Measurements from ENCODE around the gene SLC34A1. TPM values are rescaled to one million over a fixed set of nuclear protein-coding genes. Genes with fewer than 3 reads are reported as not detected.
A peak's percentile ranks its signal among the peaks of the same experiment; 100 is the strongest.

SLC34A1 gene
- total and polyA plus RNA-seq, 2 of the 13 experiments (the other 11 are each of a cell fraction or from before 2014, with no cell fraction given) = 0.03 to 0.20 TPM

DNA sequence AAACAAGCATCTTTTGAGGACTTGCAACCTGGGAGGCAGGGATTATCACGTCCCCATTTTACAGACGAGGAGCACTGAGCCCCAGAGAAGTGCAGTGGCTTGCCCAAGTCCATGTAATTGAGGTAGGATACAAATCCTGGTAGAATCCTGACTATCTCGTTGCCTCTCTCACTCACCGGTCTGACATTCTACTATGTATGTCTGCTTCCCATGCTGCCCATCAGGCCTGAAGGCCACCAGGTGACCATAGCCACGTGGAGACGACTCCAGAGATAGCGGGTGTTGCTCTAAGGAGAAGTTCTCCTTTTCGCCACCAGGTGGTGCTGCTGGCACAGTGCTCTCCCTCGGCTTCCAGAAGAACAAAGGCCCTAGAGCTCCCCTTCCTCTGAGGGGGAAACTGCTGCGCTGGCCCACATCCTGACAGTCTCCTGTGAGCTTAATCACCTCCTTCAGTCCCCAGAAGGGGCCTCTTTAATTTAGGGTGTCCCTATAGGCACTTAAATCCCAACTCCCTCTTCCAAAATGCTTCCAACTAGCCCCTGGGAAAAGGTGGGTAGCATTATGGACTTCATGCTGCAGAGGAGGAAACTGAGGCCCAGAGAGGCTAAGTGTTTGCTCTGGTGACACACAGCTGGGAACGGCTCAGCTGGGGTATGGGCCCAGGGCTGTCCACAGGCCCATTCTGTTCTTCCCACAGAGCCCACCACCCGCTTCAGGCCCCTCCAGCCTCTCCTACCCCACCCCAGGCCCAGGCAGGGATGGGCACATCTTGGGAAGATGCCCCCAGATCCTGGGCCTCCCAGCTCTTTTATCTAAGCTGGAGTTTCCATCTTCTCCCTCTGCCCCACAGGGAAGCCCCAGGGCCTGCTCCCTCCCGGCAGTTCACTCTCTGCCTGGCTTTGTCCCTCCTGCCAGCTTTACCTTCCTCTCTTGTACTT is 6.4 kb downstream of the SLC34A1 start (continued):
- no peak for TF ChIP-seq MEF2D (CRISPR knock-in tag; IDR thresholded peaks at IDR 0.05)
- TF ChIP-seq, protein P1, sequence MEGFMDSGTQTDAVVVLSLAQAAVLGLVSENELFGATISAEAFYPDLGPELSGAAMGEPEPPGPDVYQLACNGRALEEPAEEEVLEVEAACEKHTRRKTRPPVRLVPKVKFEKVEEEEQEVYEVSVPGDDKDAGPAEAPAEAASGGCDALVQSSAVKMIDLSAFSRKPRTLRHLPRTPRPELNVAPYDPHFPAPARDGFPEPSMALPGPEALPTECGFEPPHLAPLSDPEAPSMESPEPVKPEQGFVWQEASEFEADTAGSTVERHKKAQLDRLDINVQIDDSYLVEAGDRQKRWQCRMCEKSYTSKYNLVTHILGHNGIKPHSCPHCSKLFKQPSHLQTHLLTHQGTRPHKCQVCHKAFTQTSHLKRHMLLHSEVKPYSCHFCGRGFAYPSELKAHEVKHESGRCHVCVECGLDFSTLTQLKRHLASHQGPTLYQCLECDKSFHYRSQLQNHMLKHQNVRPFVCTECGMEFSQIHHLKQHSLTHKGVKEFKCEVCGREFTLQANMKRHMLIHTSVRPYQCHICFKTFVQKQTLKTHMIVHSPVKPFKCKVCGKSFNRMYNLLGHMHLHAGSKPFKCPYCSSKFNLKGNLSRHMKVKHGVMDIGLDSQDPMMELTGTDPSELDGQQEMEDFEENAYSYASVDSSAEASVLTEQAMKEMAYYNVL (CRISPR knock-in tag; IDR thresholded peaks at IDR 0.05; ENCODE audit: borderline replicate concordance) = no peak
- no peak for TF ChIP-seq ZNF605 (CRISPR knock-in tag; IDR thresholded peaks at IDR 0.05)
- TF ChIP-seq AGO1 (IDR thresholded peaks at IDR 0.05; ENCODE audit: low read depth, low read length, poor library complexity, severe bottlenecking) = no peak
- TF ChIP-seq ZNF567 (CRISPR knock-in tag; IDR thresholded peaks at IDR 0.05; ENCODE audit: borderline replicate concordance) = no peak
- TF ChIP-seq ZMYM4 (CRISPR knock-in tag; IDR thresholded peaks at IDR 0.05) = no peak
- TF ChIP-seq SIX4 (CRISPR knock-in tag; IDR thresholded peaks at IDR 0.05) = no peak
- no peak for TF ChIP-seq ZNF468 (CRISPR knock-in tag; IDR thresholded peaks at IDR 0.05)
- no peak for TF ChIP-seq TOE1 (CRISPR knock-in tag; IDR thresholded peaks at IDR 0.05)
- TF ChIP-seq ZNF33A (CRISPR knock-in tag; IDR thresholded peaks at IDR 0.05; ENCODE audit: borderline replicate concordance) = no peak
- TF ChIP-seq ZNF816 (CRISPR knock-in tag; IDR thresholded peaks at IDR 0.05; ENCODE audit: borderline replicate concordance) = no peak
- TF ChIP-seq ZNF800 (CRISPR knock-in tag; IDR thresholded peaks at IDR 0.05) = no peak
- TF ChIP-seq SP140L (CRISPR knock-in tag; IDR thresholded peaks at IDR 0.05; ENCODE audit: borderline replicate concordance) = no peak
- no peak for TF ChIP-seq ZNF17 (CRISPR knock-in tag; IDR thresholded peaks at IDR 0.05)
- no peak for TF ChIP-seq ZSCAN12 (CRISPR knock-in tag; IDR thresholded peaks at IDR 0.05)
- no peak; the same call in 1 of the 2 replicates for TF ChIP-seq NFE2L2 (IDR thresholded peaks at IDR 0.05; ENCODE audit: low read length)
- no peak for TF ChIP-seq PREB (CRISPR knock-in tag; IDR thresholded peaks at IDR 0.05)
- no peak for TF ChIP-seq ZNF414 (CRISPR knock-in tag; IDR thresholded peaks at IDR 0.05)
- TF ChIP-seq MIXL1 (CRISPR knock-in tag; IDR thresholded peaks at IDR 0.05) = no peak
- no peak for TF ChIP-seq NBN (conservative IDR thresholded peaks at IDR 0.05)
- TF ChIP-seq BRF2 (CRISPR knock-in tag; IDR thresholded peaks at IDR 0.05) = no peak
- peak; percentile 16; the same call in 1 of the 2 replicates for TF ChIP-seq SAFB2 (CRISPR knock-in tag; IDR thresholded peaks at IDR 0.05; ENCODE audit: borderline replicate concordance, low read depth)
- no peak for TF ChIP-seq TP53 (CRISPR knock-in tag; conservative IDR thresholded peaks at IDR 0.05)
- no peak for TF ChIP-seq EEA1 (CRISPR knock-in tag; IDR thresholded peaks at IDR 0.05; ENCODE audit: borderline replicate concordance)
